Measurements from ENCODE around the gene DAP.

GRCh38 chr5:10709409-10709808 lies 51.6 kb downstream of the DAP start:
- TF ChIP-seq, protein P1, sequence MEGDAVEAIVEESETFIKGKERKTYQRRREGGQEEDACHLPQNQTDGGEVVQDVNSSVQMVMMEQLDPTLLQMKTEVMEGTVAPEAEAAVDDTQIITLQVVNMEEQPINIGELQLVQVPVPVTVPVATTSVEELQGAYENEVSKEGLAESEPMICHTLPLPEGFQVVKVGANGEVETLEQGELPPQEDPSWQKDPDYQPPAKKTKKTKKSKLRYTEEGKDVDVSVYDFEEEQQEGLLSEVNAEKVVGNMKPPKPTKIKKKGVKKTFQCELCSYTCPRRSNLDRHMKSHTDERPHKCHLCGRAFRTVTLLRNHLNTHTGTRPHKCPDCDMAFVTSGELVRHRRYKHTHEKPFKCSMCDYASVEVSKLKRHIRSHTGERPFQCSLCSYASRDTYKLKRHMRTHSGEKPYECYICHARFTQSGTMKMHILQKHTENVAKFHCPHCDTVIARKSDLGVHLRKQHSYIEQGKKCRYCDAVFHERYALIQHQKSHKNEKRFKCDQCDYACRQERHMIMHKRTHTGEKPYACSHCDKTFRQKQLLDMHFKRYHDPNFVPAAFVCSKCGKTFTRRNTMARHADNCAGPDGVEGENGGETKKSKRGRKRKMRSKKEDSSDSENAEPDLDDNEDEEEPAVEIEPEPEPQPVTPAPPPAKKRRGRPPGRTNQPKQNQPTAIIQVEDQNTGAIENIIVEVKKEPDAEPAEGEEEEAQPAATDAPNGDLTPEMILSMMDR (IDR thresholded peaks at IDR 0.05) = no peak
- TF ChIP-seq POLR2A (IDR thresholded peaks at IDR 0.05) (no peak), POLR2AphosphoS5 (IDR thresholded peaks at IDR 0.05) (no peak)
